Measurements from ENCODE around the gene RPP21. TPM values are rescaled to one million over a fixed set of nuclear protein-coding genes. Genes with fewer than 3 reads are reported as not detected.
"Not testable (repeated sequence)": the region's sequence is repeated elsewhere in the genome, so short reads cannot be mapped to it uniquely, and the experiment has no call there.

The RPP21 gene
- total RNA-seq, 5 donors from 2014 or later (not counting 1 experiment from before 2014, with no cell fraction given) = 38.4 to 64.6 (median 56.7) TPM

DNA sequence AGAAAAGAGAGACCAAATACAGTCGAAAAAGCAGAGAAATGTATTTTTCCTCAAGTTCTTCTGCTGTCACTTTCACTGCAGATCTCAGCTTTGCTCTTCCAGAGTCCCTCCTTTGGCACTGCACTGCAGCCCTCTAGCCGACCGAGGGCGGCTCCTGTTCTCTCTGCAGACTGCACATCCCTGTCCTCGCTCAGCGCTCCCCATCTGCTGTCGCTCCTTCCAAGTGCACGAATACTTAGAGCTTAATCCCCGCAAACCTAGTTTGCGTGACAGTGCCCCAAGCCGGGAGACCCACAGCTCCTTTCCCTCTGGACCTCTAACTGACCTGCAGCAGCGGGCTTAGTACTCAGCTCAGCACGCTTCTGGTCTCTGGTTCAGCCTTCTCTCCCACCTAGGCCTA, 15.2 kb downstream of the RPP21 start:
- Histone ChIP-seq H3K36me3 (ENCODE audit: control insufficient read depth in 2 of 2, extremely low read depth in 1 of 2, insufficient read depth in 1 of 2, low read length in 1 of 2) (no peaks in the 10 kb centered on the region), H3K27me3 (replicated peaks in 1 of 2; ENCODE audit: control insufficient read depth in 2 of 2, extremely low read depth in 1 of 2, insufficient read depth in 2 of 2, low read length in 1 of 2) (peaks cover 18 to 37% of the 10 kb centered on the region in 2 experiments), H3K4me1 (ENCODE audit: control insufficient read depth in 1 of 2, extremely low read depth in 1 of 2, insufficient read depth in 2 of 2, low read length in 2 of 2) (peaks cover 4 to 9% of the 10 kb centered on the region in 2 experiments), H3K4me3 (ENCODE audit: control insufficient read depth in 1 of 2, extremely low read depth in 1 of 2, low read length in 1 of 2) (no peak overlapping the region), H3K27ac (ENCODE audit: low read length) (no peak overlapping the region), H3K9me3 (no peaks in the 10 kb centered on the region)
- Mint-ChIP-seq H3K27me3 (peaks cover 60% of the 10 kb centered on the region in 2 donors), H3K4me3 (no peak overlapping the region), H3K36me3 (no peaks in the 10 kb centered on the region), H3K9me3 (peaks cover 0 to 5% (median 0%) of the 10 kb centered on the region in 3 donors), H3K4me1 (peaks cover 8 to 9% (median 9%) of the 10 kb centered on the region in 3 donors), H3K27ac (no peak overlapping the region)
- DNase-seq (no peak), ATAC-seq (replicated peaks in 1 of 4) (no peak)
- ChIA-PET POLR2A (no interaction called here), CTCF (interaction anchor here in 1 of 2 donors (0.7 kb wide), 1 partner anchor 38 kb away, joined by 3 read pairs; no protein-coding TSS in a partner anchor)
- 49% methylated on average over 12 of the region's 13 CpGs for WGBS (ENCODE audit: insufficient coverage)

DNA sequence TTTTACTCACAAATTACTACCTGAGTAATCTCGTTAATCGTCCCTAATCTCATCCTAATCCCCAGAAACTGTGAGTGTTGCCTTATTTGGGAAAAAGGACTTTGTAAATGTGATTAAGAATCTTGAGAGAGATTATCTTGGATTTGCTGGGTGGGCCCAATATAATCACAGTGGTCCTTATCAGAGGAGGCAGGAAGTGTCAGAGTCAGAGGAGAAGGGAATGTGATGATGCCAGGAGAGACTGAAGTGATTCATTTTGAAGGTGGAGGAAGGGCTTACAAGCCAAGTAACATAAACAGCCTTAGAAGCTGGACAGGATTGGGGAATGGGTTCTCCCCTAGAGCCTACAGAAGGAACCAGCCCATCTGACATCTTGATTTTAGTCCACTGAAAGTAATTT, 16.7 kb downstream of the RPP21 start:
- peaks cover 0 to 5% (median 0%) of the 10 kb centered on the region in 3 donors for H3K9me3 Mint-ChIP-seq
- ATAC-seq (replicated peaks in 1 of 4) = no peak
- H3K4me3 Mint-ChIP-seq = no peak overlapping the region
- no peaks in the 10 kb centered on the region for H3K9me3 ChIP-seq
- peaks cover 4 to 9% of the 10 kb centered on the region in 2 experiments for H3K4me1 ChIP-seq (ENCODE audit: control insufficient read depth in 1 of 2, extremely low read depth in 1 of 2, insufficient read depth in 2 of 2, low read length in 2 of 2)
- peaks cover 66 to 73% of the 10 kb centered on the region in 2 donors for H3K27me3 Mint-ChIP-seq
- H3K36me3 ChIP-seq (ENCODE audit: control insufficient read depth in 2 of 2, extremely low read depth in 1 of 2, insufficient read depth in 1 of 2, low read length in 1 of 2) = no peaks in the 10 kb centered on the region
- POLR2A ChIA-PET = no interaction called here
- peaks cover 8 to 9% (median 9%) of the 10 kb centered on the region in 3 donors for H3K4me1 Mint-ChIP-seq
- CTCF ChIA-PET = interaction anchor here in 1 of 2 donors (0.6 kb wide), 1 partner anchor 21 kb away, joined by 3 read pairs; no protein-coding TSS in a partner anchor
- H3K36me3 Mint-ChIP-seq = no peaks in the 10 kb centered on the region
- H3K4me3 ChIP-seq (ENCODE audit: control insufficient read depth in 1 of 2, extremely low read depth in 1 of 2, low read length in 1 of 2) = no peak overlapping the region
- no peak for DNase-seq
- peaks cover 27 to 38% of the 10 kb centered on the region in 2 experiments for H3K27me3 ChIP-seq (replicated peaks in 1 of 2; ENCODE audit: control insufficient read depth in 2 of 2, extremely low read depth in 1 of 2, insufficient read depth in 2 of 2, low read length in 1 of 2)
- WGBS (ENCODE audit: insufficient coverage) = no CpG with 5 or more reads among the region's 2 CpGs
- no peak overlapping the region for H3K27ac ChIP-seq (ENCODE audit: low read length)
- H3K27ac Mint-ChIP-seq = no peak overlapping the region

DNA sequence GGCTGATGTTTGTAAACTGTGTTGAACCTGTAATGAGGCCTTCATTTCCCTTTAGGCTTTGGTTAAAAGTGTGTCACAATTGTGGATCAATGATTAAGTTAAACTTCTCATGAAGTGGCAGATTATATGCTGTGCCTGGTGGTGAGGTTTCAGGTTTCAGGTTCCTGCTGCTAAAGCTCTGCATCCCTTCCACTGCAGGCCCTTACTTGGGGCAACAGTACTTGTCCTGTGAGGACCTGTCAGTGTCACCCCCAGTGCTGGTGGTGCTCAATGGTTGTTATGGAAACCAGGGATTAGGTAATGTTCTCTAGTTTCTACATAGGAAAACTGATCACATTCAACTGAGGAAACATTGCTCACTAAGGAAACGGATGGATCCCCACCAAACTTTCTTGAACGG, 18.5 kb downstream of the RPP21 start:
- ChIA-PET POLR2A (no interaction called here), CTCF (no interaction called here)
- DNase-seq (no peak), ATAC-seq (replicated peaks in 1 of 4) (no peak)
- H3K4me3 ChIP-seq (ENCODE audit: control insufficient read depth in 1 of 2, extremely low read depth in 1 of 2, low read length in 1 of 2) = no peak overlapping the region
- H3K27me3 ChIP-seq (replicated peaks in 1 of 2; ENCODE audit: control insufficient read depth in 2 of 2, extremely low read depth in 1 of 2, insufficient read depth in 2 of 2, low read length in 1 of 2) = peaks cover 27 to 29% of the 10 kb centered on the region in 2 experiments
- no peak overlapping the region for H3K27ac ChIP-seq (ENCODE audit: low read length)
- H3K9me3 ChIP-seq = no peaks in the 10 kb centered on the region
- no CpG with 5 or more reads among the region's 2 CpGs for WGBS (ENCODE audit: insufficient coverage)
- peaks cover 0 to 5% (median 0%) of the 10 kb centered on the region in 3 donors for H3K9me3 Mint-ChIP-seq
- no peaks in the 10 kb centered on the region for H3K4me1 ChIP-seq (ENCODE audit: control insufficient read depth in 1 of 2, extremely low read depth in 1 of 2, insufficient read depth in 2 of 2, low read length in 2 of 2)
- no peak overlapping the region for H3K27ac Mint-ChIP-seq
- H3K4me1 Mint-ChIP-seq = no peaks in the 10 kb centered on the region
- no peaks in the 10 kb centered on the region for H3K36me3 Mint-ChIP-seq
- H3K36me3 ChIP-seq (ENCODE audit: control insufficient read depth in 2 of 2, extremely low read depth in 1 of 2, insufficient read depth in 1 of 2, low read length in 1 of 2) = no peaks in the 10 kb centered on the region
- no peak overlapping the region for H3K4me3 Mint-ChIP-seq
- peaks cover 50 to 60% of the 10 kb centered on the region in 2 donors for H3K27me3 Mint-ChIP-seq

DNA sequence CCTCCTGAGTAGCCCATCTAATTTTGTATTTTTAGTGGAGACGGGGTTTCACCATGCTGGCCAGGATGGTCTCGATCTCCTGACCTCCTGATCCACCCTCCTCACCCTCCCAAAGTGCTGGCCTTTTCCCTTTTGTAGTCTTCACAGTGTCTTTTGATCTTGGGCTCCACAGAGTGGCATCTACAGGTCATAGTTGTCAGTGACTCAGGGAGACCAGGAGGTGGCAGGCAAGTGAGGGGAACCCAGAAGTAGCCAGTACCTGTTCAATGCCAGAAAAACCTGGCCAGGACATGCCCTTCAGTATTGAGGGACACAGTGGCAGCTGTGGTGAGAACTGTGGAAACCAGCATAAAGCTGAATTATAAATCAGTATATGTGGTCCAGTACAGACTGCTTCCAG, 19.6 kb downstream of the RPP21 start:
- H3K27me3 Mint-ChIP-seq = peaks cover 47 to 64% of the 10 kb centered on the region in 2 donors
- ChIA-PET CTCF (interaction anchor here in 1 of 2 donors (0.6 kb wide), 1 partner anchor 35 kb away, joined by 3 read pairs; no protein-coding TSS in a partner anchor), POLR2A (no interaction called here)
- ATAC-seq (replicated peaks in 1 of 4) (no peak), DNase-seq (no peak)
- Histone ChIP-seq H3K36me3 (ENCODE audit: control insufficient read depth in 2 of 2, extremely low read depth in 1 of 2, insufficient read depth in 1 of 2, low read length in 1 of 2) (no peaks in the 10 kb centered on the region), H3K27me3 (replicated peaks in 1 of 2; ENCODE audit: control insufficient read depth in 2 of 2, extremely low read depth in 1 of 2, insufficient read depth in 2 of 2, low read length in 1 of 2) (peaks cover 22 to 24% of the 10 kb centered on the region in 2 experiments), H3K27ac (ENCODE audit: low read length) (no peak overlapping the region), H3K4me1 (ENCODE audit: control insufficient read depth in 1 of 2, extremely low read depth in 1 of 2, insufficient read depth in 2 of 2, low read length in 2 of 2) (no peaks in the 10 kb centered on the region), H3K4me3 (ENCODE audit: control insufficient read depth in 1 of 2, extremely low read depth in 1 of 2, low read length in 1 of 2) (no peak overlapping the region), H3K9me3 (no peaks in the 10 kb centered on the region)
- H3K4me3 Mint-ChIP-seq = no peak overlapping the region
- no peak overlapping the region for H3K27ac Mint-ChIP-seq
- WGBS (ENCODE audit: insufficient coverage) = no CpG with 5 or more reads among the region's 2 CpGs
- no peaks in the 10 kb centered on the region for H3K4me1 Mint-ChIP-seq
- peaks cover 0 to 5% (median 2%) of the 10 kb centered on the region in 3 donors for H3K9me3 Mint-ChIP-seq
- no peaks in the 10 kb centered on the region for H3K36me3 Mint-ChIP-seq

DNA sequence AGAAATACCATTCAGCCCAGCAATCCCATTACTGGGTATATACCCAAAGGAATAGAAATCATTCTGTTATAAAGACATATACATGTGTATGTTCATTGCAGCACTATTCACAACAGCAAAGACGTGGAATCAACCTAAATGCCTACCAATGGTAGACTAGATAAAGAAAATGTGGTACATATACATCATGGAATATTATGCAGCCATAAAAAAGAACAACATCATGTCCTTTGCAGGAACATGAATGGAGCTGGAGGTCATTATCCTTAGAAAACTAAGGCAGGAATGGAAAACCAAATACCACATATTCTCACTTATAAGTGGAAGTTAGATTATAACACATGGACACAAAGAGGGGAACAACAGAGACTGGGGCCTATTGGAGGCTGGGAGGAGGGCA, 24.3 kb downstream of the RPP21 start:
- WGBS (ENCODE audit: insufficient coverage) = no CpG with 5 or more reads among the region's 1 CpG
- peaks cover 20 to 36% of the 10 kb centered on the region in 2 donors for H3K27me3 Mint-ChIP-seq
- H3K27me3 ChIP-seq (replicated peaks in 1 of 2; ENCODE audit: control insufficient read depth in 2 of 2, extremely low read depth in 1 of 2, insufficient read depth in 2 of 2, low read length in 1 of 2) = peaks cover 15% of the 10 kb centered on the region in 2 experiments
- CTCF ChIA-PET; POLR2A ChIA-PET; H3K36me3 ChIP-seq (ENCODE audit: control insufficient read depth in 2 of 2, extremely low read depth in 1 of 2, insufficient read depth in 1 of 2, low read length in 1 of 2); H3K9me3 ChIP-seq; H3K27ac Mint-ChIP-seq; H3K4me3 ChIP-seq (ENCODE audit: control insufficient read depth in 1 of 2, extremely low read depth in 1 of 2, low read length in 1 of 2); H3K27ac ChIP-seq (ENCODE audit: low read length); ATAC-seq (replicated peaks in 1 of 4); H3K36me3 Mint-ChIP-seq; H3K4me1 Mint-ChIP-seq; H3K4me1 ChIP-seq (ENCODE audit: control insufficient read depth in 1 of 2, extremely low read depth in 1 of 2, insufficient read depth in 2 of 2, low read length in 2 of 2); H3K9me3 Mint-ChIP-seq; H3K4me3 Mint-ChIP-seq; DNase-seq: not testable (repeated sequence)

DNA sequence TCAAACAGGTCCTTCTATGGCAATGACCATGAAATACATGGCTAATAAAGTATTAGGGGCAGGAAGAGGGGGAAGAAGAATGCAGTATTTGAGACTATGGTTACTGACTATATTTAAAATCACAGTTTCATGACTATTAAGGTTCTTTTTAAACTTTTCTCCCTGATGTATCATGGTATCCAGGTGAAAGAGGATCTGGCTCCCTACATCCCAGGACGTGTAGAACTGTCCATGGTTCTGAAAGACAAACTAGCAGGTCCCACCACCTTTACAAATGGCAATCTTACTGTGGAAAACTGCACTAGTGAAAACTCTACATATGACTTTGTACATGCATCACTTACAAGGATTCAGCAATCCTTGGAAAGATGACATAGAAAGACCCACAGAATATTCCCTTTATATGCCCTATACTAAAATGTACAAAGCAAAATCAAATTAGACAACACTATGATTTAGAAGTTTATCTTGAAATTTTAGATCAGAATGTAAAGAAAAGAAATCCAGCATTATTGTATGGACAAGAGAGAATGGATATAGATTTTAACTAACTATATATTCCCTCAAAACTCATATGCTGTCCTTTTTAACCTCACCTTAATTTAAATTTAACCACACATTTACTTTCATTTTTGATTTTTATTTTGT, 33.5 kb downstream of the RPP21 start:
- Mint-ChIP-seq H3K4me1 (no peaks in the 10 kb centered on the region), H3K27ac (no peak overlapping the region), H3K9me3 (no peaks in the 10 kb centered on the region), H3K27me3 (peaks cover 32 to 45% of the 10 kb centered on the region in 2 donors), H3K36me3 (no peaks in the 10 kb centered on the region), H3K4me3 (no peak overlapping the region)
- Histone ChIP-seq H3K27me3 (replicated peaks in 1 of 2; ENCODE audit: control insufficient read depth in 2 of 2, extremely low read depth in 1 of 2, insufficient read depth in 2 of 2, low read length in 1 of 2) (peaks cover 7 to 12% of the 10 kb centered on the region in 2 experiments), H3K36me3 (ENCODE audit: control insufficient read depth in 2 of 2, extremely low read depth in 1 of 2, insufficient read depth in 1 of 2, low read length in 1 of 2) (no peaks in the 10 kb centered on the region), H3K4me3 (ENCODE audit: control insufficient read depth in 1 of 2, extremely low read depth in 1 of 2, low read length in 1 of 2) (no peak overlapping the region), H3K27ac (ENCODE audit: low read length) (no peak overlapping the region), H3K9me3 (no peaks in the 10 kb centered on the region), H3K4me1 (ENCODE audit: control insufficient read depth in 1 of 2, extremely low read depth in 1 of 2, insufficient read depth in 2 of 2, low read length in 2 of 2) (no peaks in the 10 kb centered on the region)
- WGBS (ENCODE audit: insufficient coverage) = no CpG with 5 or more reads among the region's 1 CpG
- CTCF ChIA-PET = no interaction called here
- DNase-seq (no peak), ATAC-seq (replicated peaks in 1 of 4) (no peak)
- POLR2A ChIA-PET = no interaction called here
